ENCODE measurements around the gene GORAB.

The GORAB gene

DNA sequence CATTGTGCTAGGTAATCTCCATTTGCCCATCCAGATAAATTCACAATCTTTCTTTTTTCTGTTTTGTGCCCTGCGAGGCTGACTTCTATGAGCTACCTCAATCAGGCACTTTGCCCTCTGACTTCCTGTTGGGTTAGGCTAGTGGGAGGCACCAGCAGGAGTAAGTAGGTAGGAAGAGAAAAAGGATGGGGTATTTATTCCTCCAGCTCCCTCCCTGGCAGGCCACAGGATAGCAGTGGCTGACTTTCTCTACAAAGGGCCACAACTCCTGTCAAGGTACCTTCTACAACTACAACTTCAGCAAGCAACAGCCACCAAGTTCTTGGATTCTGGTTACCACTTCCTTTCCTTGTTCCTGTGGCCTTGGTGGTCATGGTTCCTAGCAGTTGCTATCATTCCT lies 18.8 kb upstream of the GORAB start:
- Histone ChIP-seq H3K27me3 (replicated peaks; ENCODE audit: control insufficient read depth, insufficient read depth, low read length, poor library complexity, severe bottlenecking) (no peaks in the 10 kb centered on the region), H3K36me3 (ENCODE audit: control insufficient read depth, insufficient read depth, low read length) (no peaks in the 10 kb centered on the region), H3K4me1 (ENCODE audit: control insufficient read depth, insufficient read depth, low read length, poor library complexity, severe bottlenecking) (no peaks in the 10 kb centered on the region), H3K27ac (ENCODE audit: insufficient read depth, low read length, poor library complexity, severe bottlenecking) (no peak overlapping the region), H3K9me3 (ENCODE audit: control insufficient read depth, low read length) (no peaks in the 10 kb centered on the region), H3K4me3 (ENCODE audit: insufficient read depth, low read depth, low read length, poor library complexity, severe bottlenecking) (no peak overlapping the region)
- no peak for DNase-seq

- DNase-seq: no peak
- Histone ChIP-seq H3K4me3 (ENCODE audit: insufficient read depth, low read depth, low read length, poor library complexity, severe bottlenecking) (no peak overlapping the region), H3K27ac (ENCODE audit: insufficient read depth, low read length, poor library complexity, severe bottlenecking) (no peak overlapping the region), H3K4me1 (ENCODE audit: control insufficient read depth, insufficient read depth, low read length, poor library complexity, severe bottlenecking) (no peaks in the 10 kb centered on the region), H3K36me3 (ENCODE audit: control insufficient read depth, insufficient read depth, low read length) (no peaks in the 10 kb centered on the region), H3K9me3 (ENCODE audit: control insufficient read depth, low read length) (no peaks in the 10 kb centered on the region), H3K27me3 (replicated peaks; ENCODE audit: control insufficient read depth, insufficient read depth, low read length, poor library complexity, severe bottlenecking) (no peaks in the 10 kb centered on the region)
Observed at GRCh38 chr1:170518185-170518834, 13.7 kb upstream of the GORAB start.

GRCh38 chr1:170518965-170519364 lies 13.0 kb upstream of the GORAB start:
- no peak overlapping the region for H3K4me3 ChIP-seq (ENCODE audit: insufficient read depth, low read depth, low read length, poor library complexity, severe bottlenecking)
- H3K36me3 ChIP-seq (ENCODE audit: control insufficient read depth, insufficient read depth, low read length): no peaks in the 10 kb centered on the region
- DNase-seq: no peak
- H3K27me3 ChIP-seq (replicated peaks; ENCODE audit: control insufficient read depth, insufficient read depth, low read length, poor library complexity, severe bottlenecking): no peaks in the 10 kb centered on the region
- no peaks in the 10 kb centered on the region for H3K4me1 ChIP-seq (ENCODE audit: control insufficient read depth, insufficient read depth, low read length, poor library complexity, severe bottlenecking)
- H3K9me3 ChIP-seq (ENCODE audit: control insufficient read depth, low read length): no peaks in the 10 kb centered on the region
- H3K27ac ChIP-seq (ENCODE audit: insufficient read depth, low read length, poor library complexity, severe bottlenecking): no peak overlapping the region

- no peak overlapping the region for H3K4me3 ChIP-seq (ENCODE audit: insufficient read depth, low read depth, low read length, poor library complexity, severe bottlenecking)
- DNase-seq: no peak
- no peaks in the 10 kb centered on the region for H3K27me3 ChIP-seq (replicated peaks; ENCODE audit: control insufficient read depth, insufficient read depth, low read length, poor library complexity, severe bottlenecking)
- no peaks in the 10 kb centered on the region for H3K9me3 ChIP-seq (ENCODE audit: control insufficient read depth, low read length)
- H3K27ac ChIP-seq (ENCODE audit: insufficient read depth, low read length, poor library complexity, severe bottlenecking): no peak overlapping the region
- no peaks in the 10 kb centered on the region for H3K4me1 ChIP-seq (ENCODE audit: control insufficient read depth, insufficient read depth, low read length, poor library complexity, severe bottlenecking)
- H3K36me3 ChIP-seq (ENCODE audit: control insufficient read depth, insufficient read depth, low read length): no peaks in the 10 kb centered on the region
Observed at GRCh38 chr1:170520601-170521000, 11.4 kb upstream of the GORAB start.

- H3K4me1 ChIP-seq (ENCODE audit: control insufficient read depth, insufficient read depth, low read length, poor library complexity, severe bottlenecking): no peaks in the 10 kb centered on the region
- DNase-seq: no peak
- no peak overlapping the region for H3K27ac ChIP-seq (ENCODE audit: insufficient read depth, low read length, poor library complexity, severe bottlenecking)
- H3K4me3 ChIP-seq (ENCODE audit: insufficient read depth, low read depth, low read length, poor library complexity, severe bottlenecking): no peak overlapping the region
- H3K9me3 ChIP-seq (ENCODE audit: control insufficient read depth, low read length): no peaks in the 10 kb centered on the region
- H3K36me3 ChIP-seq (ENCODE audit: control insufficient read depth, insufficient read depth, low read length): no peaks in the 10 kb centered on the region
- H3K27me3 ChIP-seq (replicated peaks; ENCODE audit: control insufficient read depth, insufficient read depth, low read length, poor library complexity, severe bottlenecking): no peaks in the 10 kb centered on the region
Observed at GRCh38 chr1:170521818-170522217, 10.1 kb upstream of the GORAB start.

GRCh38 chr1:170530972-170531757 lies 801 bp upstream of the GORAB start:
- DNase-seq: no peak
- peak overlapping the region; percentile 87 for H3K27ac ChIP-seq (ENCODE audit: insufficient read depth, low read length, poor library complexity, severe bottlenecking)
- H3K4me3 ChIP-seq (ENCODE audit: insufficient read depth, low read depth, low read length, poor library complexity, severe bottlenecking): peak overlapping the region; percentile 79
- no peaks in the 10 kb centered on the region for H3K27me3 ChIP-seq (replicated peaks; ENCODE audit: control insufficient read depth, insufficient read depth, low read length, poor library complexity, severe bottlenecking)
- H3K9me3 ChIP-seq (ENCODE audit: control insufficient read depth, low read length): no peaks in the 10 kb centered on the region
- peaks cover 9% of the 10 kb centered on the region for H3K4me1 ChIP-seq (ENCODE audit: control insufficient read depth, insufficient read depth, low read length, poor library complexity, severe bottlenecking)
- no peaks in the 10 kb centered on the region for H3K36me3 ChIP-seq (ENCODE audit: control insufficient read depth, insufficient read depth, low read length)

GRCh38 chr1:170533298-170533697 lies 1.3 kb downstream of the GORAB start:
- no peak for DNase-seq
- no peak overlapping the region for H3K4me3 ChIP-seq (ENCODE audit: insufficient read depth, low read depth, low read length, poor library complexity, severe bottlenecking)

GRCh38 chr1:170534626-170535147 lies 2.7 kb downstream of the GORAB start:
- H3K27me3 ChIP-seq (replicated peaks; ENCODE audit: control insufficient read depth, insufficient read depth, low read length, poor library complexity, severe bottlenecking): no peaks in the 10 kb centered on the region
- no peak for DNase-seq
- H3K27ac ChIP-seq (ENCODE audit: insufficient read depth, low read length, poor library complexity, severe bottlenecking): no peak overlapping the region
- no peak overlapping the region for H3K4me3 ChIP-seq (ENCODE audit: insufficient read depth, low read depth, low read length, poor library complexity, severe bottlenecking)
- H3K36me3 ChIP-seq (ENCODE audit: control insufficient read depth, insufficient read depth, low read length): peaks cover 6% of the 10 kb centered on the region
- no peaks in the 10 kb centered on the region for H3K9me3 ChIP-seq (ENCODE audit: control insufficient read depth, low read length)
- peaks cover 9% of the 10 kb centered on the region for H3K4me1 ChIP-seq (ENCODE audit: control insufficient read depth, insufficient read depth, low read length, poor library complexity, severe bottlenecking)

More at GRCh38 chr1:170533298-170533697, 1.3 kb downstream of the GORAB start:
- H3K27ac ChIP-seq (ENCODE audit: insufficient read depth, low read length, poor library complexity, severe bottlenecking): no peak overlapping the region
- no peaks in the 10 kb centered on the region for H3K36me3 ChIP-seq (ENCODE audit: control insufficient read depth, insufficient read depth, low read length)
- no peaks in the 10 kb centered on the region for H3K27me3 ChIP-seq (replicated peaks; ENCODE audit: control insufficient read depth, insufficient read depth, low read length, poor library complexity, severe bottlenecking)
- peaks cover 9% of the 10 kb centered on the region for H3K4me1 ChIP-seq (ENCODE audit: control insufficient read depth, insufficient read depth, low read length, poor library complexity, severe bottlenecking)
- no peaks in the 10 kb centered on the region for H3K9me3 ChIP-seq (ENCODE audit: control insufficient read depth, low read length)

- peaks cover 9% of the 10 kb centered on the region for H3K4me1 ChIP-seq (ENCODE audit: control insufficient read depth, insufficient read depth, low read length, poor library complexity, severe bottlenecking)
- no peak for DNase-seq
- no peaks in the 10 kb centered on the region for H3K27me3 ChIP-seq (replicated peaks; ENCODE audit: control insufficient read depth, insufficient read depth, low read length, poor library complexity, severe bottlenecking)
- no peaks in the 10 kb centered on the region for H3K9me3 ChIP-seq (ENCODE audit: control insufficient read depth, low read length)
- no peak overlapping the region for H3K4me3 ChIP-seq (ENCODE audit: insufficient read depth, low read depth, low read length, poor library complexity, severe bottlenecking)
- peaks cover 13% of the 10 kb centered on the region for H3K36me3 ChIP-seq (ENCODE audit: control insufficient read depth, insufficient read depth, low read length)
- no peak overlapping the region for H3K27ac ChIP-seq (ENCODE audit: insufficient read depth, low read length, poor library complexity, severe bottlenecking)
Observed at GRCh38 chr1:170535418-170535817, 3.5 kb downstream of the GORAB start.

DNA sequence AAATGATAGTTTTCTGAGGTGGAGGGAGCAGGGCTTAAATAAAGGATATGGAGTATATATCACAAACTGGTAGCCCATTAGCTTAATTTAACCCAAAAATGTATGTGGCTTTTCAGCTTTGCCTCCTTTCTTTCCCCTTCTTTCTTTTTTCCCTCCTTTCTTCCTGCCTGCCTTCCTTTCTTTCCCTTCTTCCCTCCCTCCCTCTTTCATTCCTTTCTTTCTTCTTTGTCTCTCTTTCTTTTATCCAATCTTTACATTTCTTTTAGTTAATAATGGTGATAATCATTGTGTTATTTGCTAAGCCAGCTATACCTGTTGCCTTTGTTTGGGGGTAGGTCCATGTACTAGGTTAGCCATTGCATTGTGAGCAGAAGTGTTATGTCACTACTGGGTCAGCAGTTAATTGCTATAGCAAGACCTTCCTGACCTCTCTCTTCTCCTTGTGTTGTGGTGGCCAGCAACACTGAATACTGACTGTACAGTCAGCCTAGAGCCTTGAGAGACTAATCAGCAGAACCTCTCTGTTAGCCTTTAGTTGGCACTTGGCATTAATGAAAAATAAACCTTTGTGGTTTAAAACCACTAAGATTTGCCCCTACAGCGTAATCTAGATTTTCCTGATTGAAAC lies 5.1 kb downstream of the GORAB start:
- DNase-seq: no peak
- no peak overlapping the region for H3K27ac ChIP-seq (ENCODE audit: insufficient read depth, low read length, poor library complexity, severe bottlenecking)

More for the DNA sequence above, 5.1 kb downstream of the GORAB start:
- no peak overlapping the region for H3K4me3 ChIP-seq (ENCODE audit: insufficient read depth, low read depth, low read length, poor library complexity, severe bottlenecking)
- peaks cover 9% of the 10 kb centered on the region for H3K4me1 ChIP-seq (ENCODE audit: control insufficient read depth, insufficient read depth, low read length, poor library complexity, severe bottlenecking)
- H3K27me3 ChIP-seq (replicated peaks; ENCODE audit: control insufficient read depth, insufficient read depth, low read length, poor library complexity, severe bottlenecking): no peaks in the 10 kb centered on the region
- peaks cover 25% of the 10 kb centered on the region for H3K36me3 ChIP-seq (ENCODE audit: control insufficient read depth, insufficient read depth, low read length)
- H3K9me3 ChIP-seq (ENCODE audit: control insufficient read depth, low read length): no peaks in the 10 kb centered on the region

Measured in effector memory CD4-positive, alpha-beta T cell (primary cell).